K562 (cell line): ENCODE measurements around the gene IL17REL. TPM values are rescaled to one million over a fixed set of nuclear protein-coding genes. Genes with fewer than 3 reads are reported as not detected.

ENCODE experiments used
- DLX4 ChIP-seq: fragments of 250-450 bp; sonication (Bioruptor Pico); IDR thresholded peaks from 2 replicates; pipeline ENCODE4 v1.6.1; 2021; ENCODE audit warnings: mild to moderate bottlenecking
- FUS ChIP-seq: fragments of 200-400 bp; formaldehyde crosslinking; optimal IDR thresholded peaks from 2 replicates; pipeline ENCODE3; 2017; ENCODE audit warnings: low read depth, low read length
- HCFC1 ChIP-seq: IDR thresholded peaks from 2 replicates; pipeline ENCODE4 v1.6.1; 2012; ENCODE audit warnings: low read depth, low read length, improper control_type of control experiment
- HDAC1 ChIP-seq, 2 experiments: fragments of 450-650 bp; IDR thresholded peaks; 2 replicates each; pipeline ENCODE4 v1.6.1; 2016 to 2017; ENCODE audit warnings: inconsistent platforms in 1 of 2, mild to moderate bottlenecking in 1 of 2, moderate library complexity in 1 of 2
- KLF13 ChIP-seq: fragments of 450-650 bp; IDR thresholded peaks from 2 replicates; pipeline ENCODE4 v1.6.1; 2016; ENCODE audit warnings: missing genetic modification characterization, low read depth, mild to moderate bottlenecking, missing compliant biosample characterization, moderate library complexity, borderline replicate concordance
- MAFF ChIP-seq: IDR thresholded peaks from 2 replicates; pipeline ENCODE4 v1.6.1; 2012; ENCODE audit warnings: low read length, improper control_type of control experiment
- NCOA6 ChIP-seq: fragments of 450-650 bp; IDR thresholded peaks from 2 replicates; pipeline ENCODE4 v1.6.1; 2017; ENCODE audit warnings: mild to moderate bottlenecking
- NFYB ChIP-seq: IDR thresholded peaks from 2 replicates; pipeline ENCODE4 v1.6.1; 2011; ENCODE audit warnings: mild to moderate bottlenecking, moderate library complexity; ENCODE audit not compliant: insufficient read length; ENCODE audit errors: extremely low read depth
- NR2C2 ChIP-seq, 2 experiments: fragments of 200-800 bp in 1 of 2; sonication (Bioruptor generic) in 1 of 2; sonication (generic) in 1 of 2; formaldehyde crosslinking in 1 of 2; IDR thresholded peaks; 2 replicates each; pipeline versions ENCODE4 v1.6.1 to v1.8.0; 2016 to 2022; ENCODE audit warnings: mild to moderate bottlenecking in 1 of 2, missing compliant biosample characterization in 1 of 2, missing genetic modification characterization in 1 of 2, missing genetic modification reagents in 1 of 2
- RBFOX2 ChIP-seq: fragments of 200-400 bp; formaldehyde crosslinking; IDR thresholded peaks from 2 replicates; pipeline ENCODE4 v1.6.1; 2017; ENCODE audit warnings: low read depth, mild to moderate bottlenecking, low read length, moderate library complexity
- RNF219 ChIP-seq: fragments of 250-450 bp; sonication (Bioruptor Pico); IDR thresholded peaks from 2 replicates; pipeline ENCODE4 v1.5.0; 2022; ENCODE audit warnings: mild to moderate bottlenecking
- SIN3A ChIP-seq, 2 experiments: fragments of 150-350 bp in 1 of 2; IDR thresholded peaks; 2 replicates each; pipeline ENCODE4 v1.6.1; 2011 to 2016; ENCODE audit warnings: borderline replicate concordance in 2 of 2, low read depth in 2 of 2, low read length in 2 of 2, mild to moderate bottlenecking in 2 of 2, moderate library complexity in 2 of 2; ENCODE audit not compliant: control insufficient read depth in 1 of 2
- SRSF1 ChIP-seq: fragments of 200-400 bp; formaldehyde crosslinking; IDR thresholded peaks from 2 replicates; pipeline ENCODE4 v1.6.1; 2017; ENCODE audit warnings: mild to moderate bottlenecking, low read depth, low read length, moderate library complexity
- TBP ChIP-seq: optimal IDR thresholded peaks from 2 replicates; pipeline ENCODE3; 2011; ENCODE audit warnings: low read depth, low read length, improper control_type of control experiment
- YBX1 ChIP-seq: fragments of 450-650 bp; IDR thresholded peaks from 2 replicates; pipeline ENCODE4 v1.7.1; 2016; ENCODE audit warnings: mild to moderate bottlenecking
- ZBTB1 ChIP-seq: sonication (generic); formaldehyde crosslinking; IDR thresholded peaks from 2 replicates; pipeline ENCODE4 v1.8.1; 2023; ENCODE audit warnings: missing genetic modification reagents, low read depth, mild to moderate bottlenecking, borderline replicate concordance
- ZNF124 ChIP-seq: sonication (generic); formaldehyde crosslinking; IDR thresholded peaks from 2 replicates; pipeline ENCODE4 v1.8.1; 2022; ENCODE audit warnings: missing genetic modification reagents
- ZNF436 ChIP-seq: fragments of 250-450, 450-650 bp; sonication (Bioruptor Pico); formaldehyde crosslinking; IDR thresholded peaks from 2 replicates; pipeline ENCODE4 v1.7.0; 2020; ENCODE audit warnings: mild to moderate bottlenecking
- ZNF518B ChIP-seq: fragments of 250-450 bp; sonication (Bioruptor Pico); IDR thresholded peaks from 2 replicates; pipeline ENCODE4 v1.5.0; 2021; ENCODE audit warnings: mild to moderate bottlenecking, moderate library complexity
- polyA plus RNA-seq, 8 experiments: library from polyadenylated mRNA; depleted of rRNA in 4 of 8; stranded (reverse) in 5 of 8; unstranded in 3 of 8; fragments of >200 nt; fragmentation: Nextera tagmentation in 2 of 8; fragmentation: Illumina TruSeq in 1 of 8; extraction: Ambion mirVana in 2 of 8; extraction: Trizol in 1 of 8; gene quantifications; 2 replicates each; pipeline versions ENCODE4 v1.2.1 to v1.2.3, GENCODE V29; 2011 to 2014; ENCODE audit warnings: inconsistent platforms in 1 of 8, missing spikeins in 1 of 8
- total RNA-seq, 7 experiments: library from RNA; depleted of rRNA in 6 of 7; stranded (reverse); fragments of >200 nt in 6 of 7; fragmentation: Illumina TruSeq in 2 of 7; extraction: Trizol in 2 of 7; gene quantifications; 2 replicates each; pipeline versions ENCODE4 v1.2.1 to v1.2.3, GENCODE V29; 2011 to 2021; ENCODE audit warnings: low replicate concordance in 1 of 7
- TF ChIP-seq, protein P1 (sequence below): sonication (generic); formaldehyde crosslinking; IDR thresholded peaks from 2 replicates; pipeline ENCODE4 v1.8.1; 2022; ENCODE audit warnings: missing genetic modification reagents

Gene IL17REL
- total and polyA plus RNA-seq, 9 of the 15 experiments (the other 6 are each of a cell fraction or from before 2014, with no cell fraction given), result 0.05 to 0.42 (median 0.11) TPM; not detected in 4

DNA sequence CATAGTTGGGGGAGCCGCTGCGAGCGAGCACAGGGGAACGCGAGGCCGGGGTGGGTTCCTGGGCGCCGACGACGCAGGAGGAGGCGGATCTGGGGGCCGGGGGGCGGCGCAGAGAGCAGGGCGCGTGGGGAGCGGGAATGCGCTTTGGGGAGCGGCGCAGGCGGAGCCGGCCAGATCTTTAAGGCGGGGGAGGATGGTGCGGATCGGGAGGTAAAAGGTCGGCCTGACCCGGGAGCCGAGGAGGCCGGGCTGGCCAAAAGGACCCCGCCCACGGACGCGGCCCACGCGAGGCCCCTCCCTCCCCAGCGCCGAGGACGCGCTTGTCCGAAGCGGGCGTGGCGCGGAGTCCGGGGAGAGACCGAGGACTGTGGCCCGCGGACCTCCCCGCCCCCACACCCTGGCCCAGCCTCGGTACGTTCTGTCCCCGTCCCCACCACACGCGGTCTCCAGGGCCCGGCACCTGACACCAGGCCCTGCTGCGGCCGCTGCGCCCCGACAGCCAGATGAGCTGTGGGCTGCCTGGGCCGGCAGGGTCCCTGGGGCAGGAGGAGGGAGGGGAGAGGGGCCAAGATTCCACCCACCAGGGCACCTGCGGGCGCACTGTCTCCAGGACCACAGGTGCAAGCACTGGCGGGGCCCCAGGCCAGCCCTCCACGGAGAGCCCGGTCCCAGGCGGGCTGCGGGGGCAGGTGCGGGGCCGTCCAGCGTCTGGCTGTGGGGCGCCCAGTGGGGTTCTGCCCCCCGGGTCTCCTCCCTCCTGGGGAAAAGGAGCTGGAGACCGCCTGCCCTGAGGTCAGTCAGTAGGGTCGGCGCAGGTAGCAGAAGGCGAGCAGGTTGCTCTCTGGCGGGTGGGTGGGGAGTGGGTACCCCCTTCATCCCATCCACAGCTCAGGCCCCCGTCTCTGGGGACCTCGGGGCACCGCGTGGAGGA, 41.1 kb downstream of the IL17REL start (continued):
- no peak for TF ChIP-seq RNF219 (CRISPR knock-in tag)
- no peak for TF ChIP-seq HCFC1
- no peak for TF ChIP-seq NR2C2 (CRISPR knock-in tag; IDR thresholded peaks at IDR 0.05)
- peak; percentile 95 for TF ChIP-seq NR2C2 (tag; IDR thresholded peaks at IDR 0.05)
- TF ChIP-seq SIN3A (IDR thresholded peaks at IDR 0.05; ENCODE audit: borderline replicate concordance in 2 of 2, control insufficient read depth in 1 of 2, low read depth in 2 of 2, low read length in 2 of 2), result no peak; a peak in 1 of 4 replicates
- TF ChIP-seq HDAC1 (IDR thresholded peaks at IDR 0.05), result peak in 1 of 2 experiments; percentile 45; a peak in 1 of 4 replicates
- TF ChIP-seq RBFOX2, result peak; percentile 79
- no peak for TF ChIP-seq KLF13 (tag)
- peak; percentile 76; the same call in 1 of the 2 replicates for TF ChIP-seq ZBTB1 (CRISPR knock-in tag)
- TF ChIP-seq ZNF124, result no peak
- no peak for TF ChIP-seq ZNF436 (CRISPR knock-in tag)
- TF ChIP-seq FUS, result no peak
- TF ChIP-seq DLX4, result no peak
- no peak for TF ChIP-seq NFYB
- TF ChIP-seq, protein P1, sequence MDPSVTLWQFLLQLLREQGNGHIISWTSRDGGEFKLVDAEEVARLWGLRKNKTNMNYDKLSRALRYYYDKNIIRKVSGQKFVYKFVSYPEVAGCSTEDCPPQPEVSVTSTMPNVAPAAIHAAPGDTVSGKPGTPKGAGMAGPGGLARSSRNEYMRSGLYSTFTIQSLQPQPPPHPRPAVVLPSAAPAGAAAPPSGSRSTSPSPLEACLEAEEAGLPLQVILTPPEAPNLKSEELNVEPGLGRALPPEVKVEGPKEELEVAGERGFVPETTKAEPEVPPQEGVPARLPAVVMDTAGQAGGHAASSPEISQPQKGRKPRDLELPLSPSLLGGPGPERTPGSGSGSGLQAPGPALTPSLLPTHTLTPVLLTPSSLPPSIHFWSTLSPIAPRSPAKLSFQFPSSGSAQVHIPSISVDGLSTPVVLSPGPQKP (CRISPR knock-in tag), result no peak
- no peak for TF ChIP-seq ZNF518B
- no peak for TF ChIP-seq NCOA6
- no peak for TF ChIP-seq SRSF1
- TF ChIP-seq TBP, result no peak
- no peak for TF ChIP-seq YBX1
- TF ChIP-seq MAFF, result no peak
